22Rv1 (cell line): ENCODE data around the gene ATAD3B.

ENCODE experiments used
- CTCF ChIP-seq: fragments of 450-650 bp; IDR thresholded peaks from 2 replicates; pipeline ENCODE4 v1.5.1; 2017; ENCODE audit warnings: mild to moderate bottlenecking
- ZFX ChIP-seq: fragments of 450-650 bp; IDR thresholded peaks from 2 replicates; pipeline ENCODE4 v1.6.1; 2017; ENCODE audit warnings: antibody characterized with exemption, borderline replicate concordance

- no peak for TF ChIP-seq CTCF
- no peak for TF ChIP-seq ZFX
These were observed 48.9 kb upstream of the ATAD3B start for GRCh38 chr1:1422465-1423244.
